SK-N-SH treated with all-trans-retinoic acid at 6 μM for 48 hours (cell line): ENCODE results near the gene EMID1.

ENCODE experiments used
- ATAC-seq: fragments of 200-7000 bp; cut with Tn5 transposase; 3 replicates; pipeline ENCODE4 v1.9.1; 2020; ENCODE audit warnings: mild to moderate bottlenecking, moderate library complexity
- ARNTL ChIP-seq: fragments of 450-650 bp; formaldehyde crosslinking; IDR thresholded peaks from 2 replicates; pipeline ENCODE4 v1.5.0; 2020; ENCODE audit warnings: low read depth, mild to moderate bottlenecking, moderate library complexity, borderline replicate concordance
- BACH2 ChIP-seq: fragments of 250-450 bp; sonication (Bioruptor Pico); IDR thresholded peaks from 2 replicates; pipeline ENCODE4 v1.9.0; 2021; ENCODE audit warnings: mild to moderate bottlenecking, borderline replicate concordance
- CREB5 ChIP-seq: fragments of 250-450 bp; sonication (Bioruptor Pico); IDR thresholded peaks from 2 replicates; pipeline ENCODE4 v1.5.1; 2020; ENCODE audit warnings: low read depth, mild to moderate bottlenecking, moderate library complexity
- CSDC2 ChIP-seq: fragments of 250-450 bp; sonication (Bioruptor Pico); IDR thresholded peaks from 2 replicates; pipeline ENCODE4 v1.5.0; 2020; ENCODE audit warnings: mild to moderate bottlenecking, moderate library complexity
- CSRNP3 ChIP-seq: fragments of 250-450 bp; sonication (Bioruptor Pico); IDR thresholded peaks from 2 replicates; pipeline ENCODE4 v1.5.1; 2021; ENCODE audit warnings: mild to moderate bottlenecking, moderate library complexity
- ESRRG ChIP-seq: fragments of 250-450 bp; sonication (Bioruptor Pico); IDR thresholded peaks from 2 replicates; pipeline ENCODE4 v1.6.1; 2021; ENCODE audit warnings: mild to moderate bottlenecking
- GLIS3 ChIP-seq: fragments of 250-450 bp; sonication (Bioruptor Pico); IDR thresholded peaks from 2 replicates; pipeline ENCODE4 v1.5.0; 2020; ENCODE audit warnings: mild to moderate bottlenecking, moderate library complexity
- ISL1 ChIP-seq: fragments of 250-450 bp; sonication (Bioruptor Pico); IDR thresholded peaks from 2 replicates; pipeline ENCODE4 v2.1.2; 2022; ENCODE audit warnings: mild to moderate bottlenecking, moderate library complexity
- OSR1 ChIP-seq: fragments of 250-450 bp; sonication (Bioruptor Pico); IDR thresholded peaks from 2 replicates; pipeline ENCODE4 v1.8.0; 2022; ENCODE audit warnings: moderate library complexity, mild to moderate bottlenecking, inconsistent platforms
- POU6F1 ChIP-seq: fragments of 250-450 bp; sonication (Bioruptor Pico); IDR thresholded peaks from 2 replicates; pipeline ENCODE4 v1.8.0; 2021; ENCODE audit warnings: low read depth, mild to moderate bottlenecking, moderate library complexity, borderline replicate concordance
- PPARA ChIP-seq: fragments of 250-450 bp; sonication (Bioruptor Pico); IDR thresholded peaks from 2 replicates; pipeline ENCODE4 v1.5.0; 2020; ENCODE audit warnings: mild to moderate bottlenecking, borderline replicate concordance
- RARB ChIP-seq: fragments of 250-450 bp; sonication (Bioruptor Pico); IDR thresholded peaks from 2 replicates; pipeline ENCODE4 v1.8.0; 2021; ENCODE audit warnings: mild to moderate bottlenecking, moderate library complexity
- SNAI2 ChIP-seq: fragments of 250-450 bp; sonication (Bioruptor Pico); IDR thresholded peaks from 2 replicates; pipeline ENCODE4 v1.5.0; 2020; ENCODE audit warnings: mild to moderate bottlenecking, moderate library complexity
- TCF4 ChIP-seq: fragments of 250-450 bp; sonication (Bioruptor Pico); IDR thresholded peaks from 2 replicates; pipeline ENCODE4 v1.8.0; 2021; ENCODE audit warnings: mild to moderate bottlenecking, moderate library complexity, borderline replicate concordance
- TOX ChIP-seq: fragments of 250-450 bp; sonication (Bioruptor Pico); IDR thresholded peaks from 2 replicates; pipeline ENCODE4 v1.8.0; 2021; ENCODE audit warnings: mild to moderate bottlenecking, moderate library complexity, borderline replicate concordance
- TSHZ2 ChIP-seq: fragments of 250-450 bp; sonication (Bioruptor Pico); IDR thresholded peaks from 2 replicates; pipeline ENCODE4 v1.5.0; 2020; ENCODE audit warnings: mild to moderate bottlenecking, moderate library complexity
- ZC3H10 ChIP-seq: fragments of 250-450 bp; sonication (Bioruptor Pico); IDR thresholded peaks from 2 replicates; pipeline ENCODE4 v1.5.1; 2021; ENCODE audit warnings: mild to moderate bottlenecking, moderate library complexity
- ZFP30 ChIP-seq: fragments of 450-650 bp; formaldehyde crosslinking; IDR thresholded peaks from 2 replicates; pipeline ENCODE4 v1.5.0; 2022; ENCODE audit warnings: mild to moderate bottlenecking, moderate library complexity
- ZNF565 ChIP-seq: fragments of 450-650 bp; formaldehyde crosslinking; conservative IDR thresholded peaks from 2 replicates; pipeline ENCODE4 v1.5.0; 2020; ENCODE audit warnings: low read depth, mild to moderate bottlenecking, moderate library complexity
- ZNF70 ChIP-seq: fragments of 450-650 bp; formaldehyde crosslinking; IDR thresholded peaks from 2 replicates; pipeline ENCODE4 v1.5.0; 2020; ENCODE audit warnings: mild to moderate bottlenecking, moderate library complexity
- ZNF8 ChIP-seq: fragments of 450-650 bp; formaldehyde crosslinking; IDR thresholded peaks from 2 replicates; pipeline ENCODE4 v1.5.0; 2020; ENCODE audit warnings: mild to moderate bottlenecking, moderate library complexity

Gene EMID1

GRCh38 chr22:29253561-29254285 is 48.0 kb downstream of the EMID1 start:
- no peak for ATAC-seq
- TF ChIP-seq ZNF70 (CRISPR knock-in tag) (no peak), CSRNP3 (CRISPR knock-in tag) (no peak), ISL1 (CRISPR knock-in tag) (no peak), CSDC2 (CRISPR knock-in tag) (no peak), RARB (CRISPR knock-in tag) (no peak)

- no peak for TF ChIP-seq ZNF8 (CRISPR knock-in tag)
- TF ChIP-seq BACH2: no peak
- TF ChIP-seq ZC3H10: no peak
- no peak for TF ChIP-seq ZNF565 (CRISPR knock-in tag)
- TF ChIP-seq OSR1: no peak
- no peak for TF ChIP-seq GLIS3 (CRISPR knock-in tag)
- TF ChIP-seq TSHZ2 (CRISPR knock-in tag): no peak
- TF ChIP-seq POU6F1 (CRISPR knock-in tag): no peak
- TF ChIP-seq RARB (CRISPR knock-in tag): no peak
- no peak for TF ChIP-seq ZFP30 (CRISPR knock-in tag)
- TF ChIP-seq TCF4 (CRISPR knock-in tag): no peak
- TF ChIP-seq TOX (CRISPR knock-in tag): no peak
- TF ChIP-seq SNAI2 (CRISPR knock-in tag): no peak
- TF ChIP-seq CSRNP3 (CRISPR knock-in tag): no peak
- TF ChIP-seq CSDC2 (CRISPR knock-in tag): no peak
- no peak for ATAC-seq
These were observed 48.6 kb downstream of the EMID1 start for GRCh38 chr22:29254286-29254660.

- no peak for ATAC-seq
- TF ChIP-seq TCF4 (CRISPR knock-in tag) (no peak), ZC3H10 (no peak), ZFP30 (CRISPR knock-in tag) (no peak), ZNF8 (CRISPR knock-in tag) (no peak), CSRNP3 (CRISPR knock-in tag) (no peak), ZNF565 (CRISPR knock-in tag) (no peak), ISL1 (CRISPR knock-in tag) (no peak), ZNF70 (CRISPR knock-in tag) (no peak), GLIS3 (CRISPR knock-in tag) (no peak), TSHZ2 (CRISPR knock-in tag) (no peak), ARNTL (CRISPR knock-in tag) (no peak), CREB5 (CRISPR knock-in tag) (no peak), PPARA (CRISPR knock-in tag) (no peak), ESRRG (CRISPR knock-in tag) (no peak), POU6F1 (CRISPR knock-in tag) (no peak)
These were observed 49.4 kb downstream of the EMID1 start for GRCh38 chr22:29255064-29255621.
